ENCODE measurements around the gene TMPRSS11E.
A peak's percentile ranks its signal among the peaks of the same experiment; 100 is the strongest.
"Not testable (repeated sequence)": the region's sequence is repeated elsewhere in the genome, so short reads cannot be mapped to it uniquely, and the experiment has no call there.

The TMPRSS11E gene

GRCh38 chr4:68462691-68463090 is 15.4 kb downstream of the TMPRSS11E start:
- no peak for DNase-seq (ENCODE audit: low spot score)

- DNase-seq (ENCODE audit: low spot score) = no peak
Observed at GRCh38 chr4:68463796-68464195, 16.5 kb downstream of the TMPRSS11E start.

GRCh38 chr4:68465058-68465457 is 17.8 kb downstream of the TMPRSS11E start:
- DNase-seq (ENCODE audit: low spot score) = no peak

GRCh38 chr4:68466185-68466584 is 18.9 kb downstream of the TMPRSS11E start:
- peak; percentile 46 for DNase-seq (ENCODE audit: low spot score)

- DNase-seq (ENCODE audit: low spot score) = peak; percentile 37
Observed at GRCh38 chr4:68466751-68467150, 19.5 kb downstream of the TMPRSS11E start.

- no peak for DNase-seq (ENCODE audit: low spot score)
Observed at GRCh38 chr4:68469482-68469881, 22.2 kb downstream of the TMPRSS11E start.

- DNase-seq (ENCODE audit: low spot score) = no peak
Observed at GRCh38 chr4:68476191-68476590, 28.9 kb downstream of the TMPRSS11E start.

- no peak for DNase-seq (ENCODE audit: low spot score)
Observed at GRCh38 chr4:68489338-68489737, 42.1 kb downstream of the TMPRSS11E start.

- no peak for DNase-seq (ENCODE audit: low spot score)
Observed at GRCh38 chr4:68490826-68491457, 43.7 kb downstream of the TMPRSS11E start.

- no peak for DNase-seq (ENCODE audit: low spot score)
Observed at GRCh38 chr4:68494688-68495087, 47.4 kb downstream of the TMPRSS11E start.

GRCh38 chr4:68498413-68499007 is 51.2 kb downstream of the TMPRSS11E start:
- peak; percentile 59 for DNase-seq (ENCODE audit: low spot score)

GRCh38 chr4:68499021-68499420 is 51.8 kb downstream of the TMPRSS11E start:
- no peak for DNase-seq (ENCODE audit: low spot score)

GRCh38 chr4:68503462-68503861 is 56.2 kb downstream of the TMPRSS11E start:
- not testable (repeated sequence) for DNase-seq (ENCODE audit: low spot score)

GRCh38 chr4:68504836-68505235 is 57.6 kb downstream of the TMPRSS11E start:
- DNase-seq (ENCODE audit: low spot score) = not testable (repeated sequence)

GRCh38 chr4:68505452-68505851 is 58.2 kb downstream of the TMPRSS11E start:
- not testable (repeated sequence) for DNase-seq (ENCODE audit: low spot score)

GRCh38 chr4:68518889-68519288 is 71.6 kb downstream of the TMPRSS11E start:
- no peak for DNase-seq (ENCODE audit: low spot score)

GRCh38 chr4:68520985-68521384 is 73.7 kb downstream of the TMPRSS11E start:
- no peak for DNase-seq (ENCODE audit: low spot score)

GRCh38 chr4:68522232-68522631 is 75.0 kb downstream of the TMPRSS11E start:
- not testable (repeated sequence) for DNase-seq (ENCODE audit: low spot score)

GRCh38 chr4:68535974-68536373 is 88.7 kb downstream of the TMPRSS11E start:
- no peak for DNase-seq (ENCODE audit: low spot score)

GRCh38 chr4:68536375-68536774 is 89.1 kb downstream of the TMPRSS11E start:
- no peak for DNase-seq (ENCODE audit: low spot score)

- not testable (repeated sequence) for DNase-seq (ENCODE audit: low spot score)
Observed at GRCh38 chr4:68542742-68543141, 95.5 kb downstream of the TMPRSS11E start.
